Sigmoid colon (tissue), 4 donors: Measurements from ENCODE around the gene PDIA6.

ENCODE experiments used
- CTCF ChIP-seq, 4 experiments: fragments of 450-650 bp in 3 of 4; fragments of 200-600 bp in 1 of 4; IDR thresholded peaks; one replicate each; pipeline ENCODE4 v1.5.1; 2016 to 2019; ENCODE audit warnings: antibody characterized with exemption in 4 of 4, mild to moderate bottlenecking in 3 of 4, moderate library complexity in 2 of 4
- EP300 ChIP-seq, 4 donors: sonication (generic); formaldehyde crosslinking; IDR thresholded peaks; one replicate each; pipeline ENCODE4 v1.6.1; 2017; ENCODE audit warnings: antibody characterized with exemption in 4 of 4
- POLR2A ChIP-seq, 2 donors: fragments of 450-650 bp; IDR thresholded peaks; one replicate each; pipeline ENCODE4 v1.6.1; 2016; ENCODE audit warnings: antibody characterized with exemption in 2 of 2, mild to moderate bottlenecking in 2 of 2, moderate library complexity in 2 of 2

GRCh38 chr2:10826625-10827024, 14.0 kb upstream of the PDIA6 start:
- no peak for TF ChIP-seq CTCF (IDR thresholded peaks at IDR 0.05)
- TF ChIP-seq POLR2A (IDR thresholded peaks at IDR 0.05), result no peak
- TF ChIP-seq EP300 (IDR thresholded peaks at IDR 0.05), result no peak
